Right lobe of liver (tissue), 6 donors: ENCODE results near the gene CADPS. TPM values are rescaled to one million over a fixed set of nuclear protein-coding genes. Genes with fewer than 3 reads are reported as not detected.

Experiments
- ATAC-seq, 4 donors: fragments of 200-7000 bp; cut with Tn5 transposase; one replicate each; pipeline ENCODE4 v1.9.1; 2020; ENCODE audit warnings: mild to moderate bottlenecking in 4 of 4, moderate library complexity in 4 of 4
- DNase-seq, 3 donors: peaks; one replicate each; pipeline ENCODE4 v3.0.0-alpha.2; 2020
- H3K27ac ChIP-seq, 3 donors: fragments of 200-600 bp; one replicate each; pipeline ENCODE4 v1.8.0; 2022
- H3K27me3 ChIP-seq, 2 donors: fragments of 200-600 bp; one replicate each; pipeline ENCODE4 v1.8.0; 2022
- H3K36me3 ChIP-seq, 4 donors: fragments of 200-600 bp; sonication (generic) in 1 of 4; one replicate each; pipeline versions ENCODE4 v1.5.1 to v1.8.0; 2017 to 2022; ENCODE audit warnings: control low read depth in 1 of 4
- H3K4me1 ChIP-seq, 4 donors: fragments of 200-600 bp; sonication (generic) in 1 of 4; one replicate each; pipeline versions ENCODE4 v1.5.1 to v1.8.0; 2017 to 2022; ENCODE audit warnings: control low read depth in 1 of 4
- H3K4me3 ChIP-seq, 3 donors: fragments of 200-600 bp; one replicate each; pipeline ENCODE4 v1.8.0; 2022
- H3K9me3 ChIP-seq, 4 donors: fragments of 200-600 bp; sonication (generic) in 1 of 4; one replicate each; pipeline versions ENCODE4 v1.5.1 to v1.8.0; 2017 to 2022; ENCODE audit warnings: control low read depth in 1 of 4
- POLR2A ChIP-seq: fragments of 450-650 bp; IDR thresholded peaks from one replicate; pipeline ENCODE4 v1.6.1; 2017; ENCODE audit warnings: antibody characterized with exemption, mild to moderate bottlenecking
- WGBS: methylation state at CpG from one replicate; pipeline ENCODE4 v1.1.6; 2018; ENCODE audit warnings: low coverage, low lambda C conversion rate; ENCODE audit not compliant: insufficient coverage; ENCODE audit errors: missing lambda C conversion rate; 5-methylcytosine and 5-hydroxymethylcytosine counted together
- intact Hi-C, 2 donors: fragments of 100-400 bp; cut with DNase I; formaldehyde crosslinking; loops; one replicate each; pipeline versions ENCODE4 v1.11.2 to v1.14.1; 2022
- total RNA-seq, 6 experiments: library from RNA; depleted of rRNA in 2 of 6; stranded (reverse); fragments of >200 nt in 2 of 6; fragmentation: NEBNext Ultra II Directional in 3 of 6; extraction: Animal tissue kit (Norgen Biotek cat#: 25700) in 3 of 6; gene quantifications; one replicate each; pipeline versions ENCODE4 v1.1.0 to v1.2.4, GENCODE V29; 2016 to 2023
- TF ChIP-seq, protein P1 (sequence below), 4 donors: fragments of 200-600 bp in 3 of 4; fragments of 450-650 bp in 1 of 4; IDR thresholded peaks; one replicate each; pipeline versions ENCODE4 v1.5.1 to v1.8.0; 2016 to 2022; ENCODE audit warnings: antibody characterized with exemption in 4 of 4, mild to moderate bottlenecking in 2 of 4
- donor health status: DM: no; HTN: yes; CAD: no.
- donor health status: DM: no; HTN: no; CAD: no.
- donor health status: DM: no; HTN: no; CAD: no.
- donor health status: DM: no; HTN: yes; CAD: no.
- donor health status: DM: no; HTN: yes; CAD: no.

CADPS gene
- total RNA-seq, 6 experiments from 2014 or later: 0.06 to 0.98 TPM; not detected in 4

- WGBS: 15% methylated on average over 5 of the region's 5 CpGs
- Histone ChIP-seq H3K9me3 (no peaks in the 10 kb centered on the region), H3K36me3 (no peaks in the 10 kb centered on the region), H3K4me1 (no peaks in the 10 kb centered on the region), H3K4me3 (no peak overlapping the region), H3K27ac (no peak overlapping the region), H3K27me3 (no peaks in the 10 kb centered on the region)
- TF ChIP-seq POLR2A: no peak
- TF ChIP-seq, protein P1, sequence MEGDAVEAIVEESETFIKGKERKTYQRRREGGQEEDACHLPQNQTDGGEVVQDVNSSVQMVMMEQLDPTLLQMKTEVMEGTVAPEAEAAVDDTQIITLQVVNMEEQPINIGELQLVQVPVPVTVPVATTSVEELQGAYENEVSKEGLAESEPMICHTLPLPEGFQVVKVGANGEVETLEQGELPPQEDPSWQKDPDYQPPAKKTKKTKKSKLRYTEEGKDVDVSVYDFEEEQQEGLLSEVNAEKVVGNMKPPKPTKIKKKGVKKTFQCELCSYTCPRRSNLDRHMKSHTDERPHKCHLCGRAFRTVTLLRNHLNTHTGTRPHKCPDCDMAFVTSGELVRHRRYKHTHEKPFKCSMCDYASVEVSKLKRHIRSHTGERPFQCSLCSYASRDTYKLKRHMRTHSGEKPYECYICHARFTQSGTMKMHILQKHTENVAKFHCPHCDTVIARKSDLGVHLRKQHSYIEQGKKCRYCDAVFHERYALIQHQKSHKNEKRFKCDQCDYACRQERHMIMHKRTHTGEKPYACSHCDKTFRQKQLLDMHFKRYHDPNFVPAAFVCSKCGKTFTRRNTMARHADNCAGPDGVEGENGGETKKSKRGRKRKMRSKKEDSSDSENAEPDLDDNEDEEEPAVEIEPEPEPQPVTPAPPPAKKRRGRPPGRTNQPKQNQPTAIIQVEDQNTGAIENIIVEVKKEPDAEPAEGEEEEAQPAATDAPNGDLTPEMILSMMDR (IDR thresholded peaks at IDR 0.05): peak; percentile 66 to 73 (median 70)
- intact Hi-C loops: no loop called here
- ATAC-seq: peak; percentile 79 to 88 (median 82)
- no peak for DNase-seq
These were observed 252.6 kb downstream of the CADPS start for GRCh38 chr3:62622553-62623174.

DNA sequence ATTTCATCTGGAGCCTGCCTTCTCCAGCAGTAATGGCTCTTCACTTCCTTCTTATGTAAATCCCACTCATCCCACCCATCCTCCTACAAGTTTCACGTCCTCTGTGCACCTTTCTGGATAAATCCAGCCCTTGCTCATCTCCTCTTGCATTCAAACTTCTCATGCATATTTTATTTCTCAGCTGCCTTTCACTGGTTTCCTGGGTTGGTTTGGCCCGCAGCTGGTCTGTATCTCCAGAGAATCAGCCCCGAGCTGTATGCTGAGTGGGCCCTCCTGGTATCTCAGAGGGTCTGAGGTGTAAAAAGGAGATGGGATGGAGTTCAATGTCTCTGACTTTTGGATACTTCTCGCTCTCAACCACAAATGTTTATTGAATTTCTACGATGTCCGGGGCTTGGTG is 253.3 kb downstream of the CADPS start:
- WGBS: 39% methylated on average over 6 of the region's 6 CpGs
- Histone ChIP-seq H3K36me3 (no peaks in the 10 kb centered on the region), H3K27ac (no peak overlapping the region), H3K9me3 (no peaks in the 10 kb centered on the region), H3K4me1 (no peaks in the 10 kb centered on the region), H3K27me3 (no peaks in the 10 kb centered on the region), H3K4me3 (no peak overlapping the region)
- no peak for DNase-seq
- no peak for TF ChIP-seq POLR2A
- TF ChIP-seq, protein P1 (IDR thresholded peaks at IDR 0.05): no peak
- intact Hi-C loops: no loop called here
- ATAC-seq: no peak

DNA sequence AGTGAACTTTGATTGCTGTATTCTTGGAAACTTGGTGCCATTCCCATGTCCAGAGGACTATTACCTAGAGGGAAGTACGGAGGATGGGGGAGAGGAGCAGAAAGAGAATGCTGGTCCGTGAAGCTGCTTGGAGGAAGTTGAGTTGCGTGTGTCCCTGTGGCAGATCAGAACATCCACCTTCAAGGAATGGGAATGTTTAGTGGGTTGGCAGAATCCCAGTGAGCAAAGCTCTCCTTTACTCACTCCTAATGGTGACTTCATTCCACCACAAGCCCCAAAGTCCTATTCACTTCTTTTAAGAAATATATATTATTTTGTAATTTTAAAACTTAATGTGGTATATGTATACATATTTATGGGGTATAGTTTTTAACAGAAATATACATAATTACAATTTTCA is 254.0 kb downstream of the CADPS start:
- DNase-seq (no peak), ATAC-seq (no peak)
- TF ChIP-seq, protein P1 (IDR thresholded peaks at IDR 0.05): no peak
- TF ChIP-seq POLR2A: no peak
- 39% methylated on average over 3 of the region's 3 CpGs for WGBS
- Histone ChIP-seq H3K4me3 (no peak overlapping the region), H3K9me3 (no peaks in the 10 kb centered on the region), H3K36me3 (no peaks in the 10 kb centered on the region), H3K4me1 (no peaks in the 10 kb centered on the region), H3K27me3 (no peaks in the 10 kb centered on the region), H3K27ac (no peak overlapping the region)
- intact Hi-C loops: no loop called here

DNA sequence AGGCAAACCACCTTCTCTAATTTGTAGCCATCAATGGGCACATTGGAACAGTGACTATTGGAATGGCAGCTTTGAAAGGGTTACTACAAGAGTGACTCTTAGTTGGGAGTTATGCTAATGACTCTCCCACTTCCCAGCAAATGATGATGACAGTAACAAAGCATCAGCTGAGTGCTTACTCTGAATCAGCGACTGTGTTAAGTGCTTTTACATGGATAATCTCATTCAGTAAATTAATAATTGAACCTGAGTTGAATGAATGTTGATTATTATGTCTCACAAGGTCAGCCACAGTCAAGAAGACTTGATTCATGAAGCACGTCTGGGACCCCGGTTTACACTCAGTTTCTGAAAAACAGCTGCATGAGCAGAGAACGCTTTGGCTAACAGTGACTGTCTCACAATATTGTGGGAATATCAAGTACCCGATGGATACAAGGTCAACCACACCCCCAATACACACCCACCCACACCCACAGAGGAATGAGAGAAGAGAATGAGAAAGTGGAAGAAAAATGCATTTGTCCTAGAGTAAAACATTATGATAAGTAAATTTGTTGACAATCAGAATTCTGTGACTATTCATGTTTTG is 259.9 kb downstream of the CADPS start:
- WGBS: 49% methylated on average over 5 of the region's 5 CpGs
- TF ChIP-seq, protein P1 (IDR thresholded peaks at IDR 0.05): no peak
- no peak for TF ChIP-seq POLR2A
- ATAC-seq: no peak

More for the DNA sequence above, 259.9 kb downstream of the CADPS start:
- intact Hi-C loops: no loop called here
- Histone ChIP-seq H3K4me3 (no peak overlapping the region), H3K27ac (no peak overlapping the region), H3K36me3 (no peaks in the 10 kb centered on the region), H3K9me3 (no peaks in the 10 kb centered on the region), H3K4me1 (no peaks in the 10 kb centered on the region), H3K27me3 (no peaks in the 10 kb centered on the region)
- no peak for DNase-seq
